GM12878 (cell line): Measurements from ENCODE around the gene SYNGR4. TPM values are rescaled to one million over a fixed set of nuclear protein-coding genes. Genes with fewer than 3 reads are reported as not detected.

ENCODE experiments used
- ATAC-seq: fragments of 200-7000 bp; cut with Tn5 transposase; 3 replicates; pipeline ENCODE4 v1.9.1; 2020; ENCODE audit warnings: mild to moderate bottlenecking, moderate library complexity
- BruUV-seq: library from RNA; stranded (reverse); fragments of 400-500 nt; replicated peaks from 2 replicates; lab custom pipeline; 2021; lab: Mats Ljungman, UMichigan
- CTCF ChIA-PET: fragments of 300-600 bp; sonication (Branson Sonifier 250); formaldehyde crosslinking; extraction: SDS; loops from one replicate; lab custom pipeline; 2021; ENCODE audit warnings: inconsistent platforms; lab: Yijun Ruan, JAX
- POLR2A ChIA-PET: fragments of 350-600 bp; formaldehyde crosslinking; extraction: SDS; loops from one replicate; lab custom pipeline; 2021; ENCODE audit warnings: inconsistent platforms; lab: Charles Lee
- RAD21 ChIA-PET: fragments of 300-600 bp; sonication (Branson Sonifier 250); formaldehyde crosslinking; loops from one replicate; lab custom pipeline; 2023; ENCODE audit warnings: antibody characterized with exemption; ENCODE audit not compliant: unreplicated experiment; lab: Charles Lee
- SMC1A ChIA-PET: fragments of 300-600 bp; sonication (Branson Sonifier 250); formaldehyde crosslinking; loops from one replicate; lab custom pipeline; 2023; ENCODE audit not compliant: unreplicated experiment, uncharacterized antibody; lab: Charles Lee
- DNase-seq: peaks from one replicate; pipeline ENCODE4 v3.0.0-alpha.2; 2011; ENCODE audit warnings: low read depth, low spot score
- FAIRE-seq: peaks from 3 replicates; lab custom pipeline; 2011; peaks lifted over from hg19 to GRCh38; lab: Jason Lieb, UNC
- H2AFZ ChIP-seq: 2 replicates; pipeline ENCODE4 v1.6.0; 2011; ENCODE audit warnings: low read depth, low read length, control low read depth; ENCODE audit not compliant: control insufficient read depth
- H3K27ac ChIP-seq: 2 replicates; pipeline ENCODE4 v1.5.1; 2011; ENCODE audit warnings: control low read depth; ENCODE audit not compliant: control insufficient read depth, insufficient read depth
- H3K27me3 ChIP-seq, 2 experiments: replicated peaks in 1 of 2; 2 replicates each; pipeline versions ENCODE4 v1.6.0 to v1.6.1; 2011; ENCODE audit warnings: low read length in 1 of 2; ENCODE audit not compliant: control insufficient read depth in 2 of 2, insufficient read depth in 2 of 2
- H3K36me3 ChIP-seq, 2 experiments: 2 replicates each; pipeline ENCODE4 v1.5.1; 2011; ENCODE audit warnings: low read length in 1 of 2; ENCODE audit not compliant: control insufficient read depth in 2 of 2, insufficient read depth in 2 of 2
- H3K4me1 ChIP-seq: 2 replicates; pipeline ENCODE4 v1.6.1; 2011; ENCODE audit warnings: mild to moderate bottlenecking, low read length, moderate library complexity, mixed read lengths; ENCODE audit not compliant: control insufficient read depth, insufficient read depth
- H3K4me2 ChIP-seq: 2 replicates; pipeline ENCODE4 v1.6.0; 2011; ENCODE audit warnings: control low read depth; ENCODE audit not compliant: control insufficient read depth, insufficient read depth
- H3K4me3 ChIP-seq: fragments of 200-600 bp; sonication (generic); 2 replicates; pipeline ENCODE4 v1.5.1; 2016
- H3K79me2 ChIP-seq: 2 replicates; pipeline ENCODE4 v1.6.0; 2011; ENCODE audit warnings: low read length; ENCODE audit not compliant: control insufficient read depth, insufficient read depth
- H3K9ac ChIP-seq: 2 replicates; pipeline ENCODE4 v1.8.0; 2011; ENCODE audit warnings: low read length, control low read depth, mixed read lengths; ENCODE audit not compliant: control insufficient read depth, insufficient read depth
- H3K9me3 ChIP-seq: replicated peaks from 3 replicates; pipeline ENCODE4 v1.5.1; 2011; ENCODE audit warnings: mild to moderate bottlenecking, low read length; ENCODE audit not compliant: control insufficient read depth, insufficient read depth
- H4K20me1 ChIP-seq: 2 replicates; pipeline ENCODE4 v1.6.0; 2011; ENCODE audit not compliant: control insufficient read depth, insufficient read depth
- CHD2 ChIP-seq: IDR thresholded peaks from 2 replicates; pipeline ENCODE4 v1.6.1; 2011; ENCODE audit warnings: low read depth, low read length, improper control_type of control experiment, borderline replicate concordance
- MYB ChIP-seq: fragments of 150-350 bp; IDR thresholded peaks from 2 replicates; pipeline ENCODE4 v1.6.1; 2014; ENCODE audit warnings: mild to moderate bottlenecking, low read depth, low read length, borderline replicate concordance
- NFYB ChIP-seq: IDR thresholded peaks from 2 replicates; pipeline ENCODE4 v1.6.1; 2011; ENCODE audit warnings: low read depth, mild to moderate bottlenecking, low read length, improper control_type of control experiment, moderate library complexity; ENCODE audit not compliant: insufficient read depth
- TBL1XR1 ChIP-seq: IDR thresholded peaks from 2 replicates; pipeline ENCODE4 v1.6.1; 2012; ENCODE audit warnings: low read depth, low read length, improper control_type of control experiment
- ZNF207 ChIP-seq: fragments of 450-650 bp; IDR thresholded peaks from 2 replicates; pipeline ENCODE4 v1.6.1; 2014; ENCODE audit warnings: antibody characterized with exemption, mild to moderate bottlenecking, borderline replicate concordance
- ZNF274 ChIP-seq: IDR thresholded peaks from one replicate; pipeline ENCODE4 v1.8.0; 2011; ENCODE audit not compliant: insufficient read length, insufficient read depth
- WGBS: methylation state at CpG from one replicate; pipeline ENCODE4 v1.1.6; 2016; ENCODE audit warnings: low lambda C conversion rate; ENCODE audit not compliant: insufficient replicate concordance, insufficient coverage; ENCODE audit errors: missing lambda C conversion rate; 5-methylcytosine and 5-hydroxymethylcytosine counted together
- in situ Hi-C: fragments of 300-500 bp; cut with MboI; formaldehyde crosslinking; loops from 9 replicates; pipeline ENCODE4 v1.14.3; 2018; ENCODE audit warnings: mixed read lengths
- intact Hi-C: fragments of 100-400 bp; cut with micrococcal nuclease; formaldehyde crosslinking; loops from one replicate; pipeline ENCODE4 v1.14.2; 2022; ENCODE audit not compliant: unreplicated experiment
- polyA plus RNA-seq, 11 experiments: library from polyadenylated mRNA; depleted of rRNA in 4 of 11; unstranded in 6 of 11; stranded (reverse) in 5 of 11; fragments of >200 nt; fragmentation: Nextera tagmentation in 4 of 11; fragmentation: Illumina TruSeq in 1 of 11; extraction: Ambion mirVana in 4 of 11; extraction: Trizol in 1 of 11; gene quantifications; 1 replicate in 1 of 11; 2 replicates in 10 of 11; pipeline versions ENCODE4 v1.2.1 to v1.2.3, GENCODE V29; 2011 to 2016; ENCODE audit warnings: inconsistent platforms in 2 of 11, missing spikeins in 2 of 11, low read depth in 1 of 11
- total RNA-seq, 4 experiments: library from RNA; depleted of rRNA in 3 of 4; stranded (reverse); fragments of >200 nt in 3 of 4; fragmentation: Illumina TruSeq in 1 of 4; extraction: Trizol in 1 of 4; gene quantifications; 2 replicates each; pipeline versions ENCODE4 v1.2.1 to v1.2.3, GENCODE V29; 2013 to 2021
- TF ChIP-seq, protein P1 (sequence below): IDR thresholded peaks from 2 replicates; pipeline ENCODE4 v1.6.1; 2011; ENCODE audit warnings: low read depth, low read length, improper control_type of control experiment, borderline replicate concordance
- TF ChIP-seq, protein P2 (sequence below): IDR thresholded peaks from 2 replicates; pipeline ENCODE4 v1.6.1; 2012; ENCODE audit warnings: low read depth, low read length, improper control_type of control experiment

Gene SYNGR4
- total and polyA plus RNA-seq, 10 of the 15 experiments (the other 5 are each of a cell fraction or from before 2014, with no cell fraction given): 0.08 to 0.72 (median 0.17) TPM; not detected in 6

DNA sequence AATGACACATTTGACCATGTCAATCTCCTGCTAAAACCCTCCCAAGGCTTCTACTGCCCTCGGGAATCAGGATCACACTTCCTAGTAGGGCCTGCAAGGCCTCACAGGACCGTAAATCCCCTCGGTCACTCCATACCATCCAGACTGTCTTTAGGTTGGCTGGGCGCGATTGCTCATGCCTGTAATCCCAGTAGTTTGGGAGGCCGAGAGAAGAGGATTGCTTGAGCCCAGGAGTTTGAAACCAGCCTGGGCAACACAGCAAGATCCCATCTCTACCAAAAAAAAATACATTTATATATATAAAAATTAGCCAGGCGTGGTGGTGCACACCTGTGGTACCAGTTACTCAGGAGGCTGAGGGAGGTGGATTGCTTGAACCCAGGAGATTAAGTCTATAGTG lies 15.4 kb upstream of the SYNGR4 start:
- Histone ChIP-seq H4K20me1 (no peaks in the 10 kb centered on the region), H3K4me2 (no peak overlapping the region), H3K4me1 (no peaks in the 10 kb centered on the region), H3K27ac (no peak overlapping the region), H3K79me2 (no peaks in the 10 kb centered on the region), H3K4me3 (no peak overlapping the region), H3K36me3 (no peaks in the 10 kb centered on the region; a peak in 1 of 4 replicates), H3K27me3 (no peaks in the 10 kb centered on the region), H3K9ac (no peak overlapping the region), H3K9me3 (no peaks in the 10 kb centered on the region), H2AFZ (no peak overlapping the region)
- CTCF ChIA-PET: interaction anchor here (1.5 kb wide), 1 partner anchor 43 kb away, joined by 5 read pairs; the partner anchor contains the start of gene KDELR1
- 87% methylated on average over 7 of the region's 7 CpGs for WGBS
- SMC1A ChIA-PET: no interaction called here
- TF ChIP-seq TBL1XR1: no peak
- no peak for TF ChIP-seq CHD2
- TF ChIP-seq ZNF207: no peak
- TF ChIP-seq, protein P1, sequence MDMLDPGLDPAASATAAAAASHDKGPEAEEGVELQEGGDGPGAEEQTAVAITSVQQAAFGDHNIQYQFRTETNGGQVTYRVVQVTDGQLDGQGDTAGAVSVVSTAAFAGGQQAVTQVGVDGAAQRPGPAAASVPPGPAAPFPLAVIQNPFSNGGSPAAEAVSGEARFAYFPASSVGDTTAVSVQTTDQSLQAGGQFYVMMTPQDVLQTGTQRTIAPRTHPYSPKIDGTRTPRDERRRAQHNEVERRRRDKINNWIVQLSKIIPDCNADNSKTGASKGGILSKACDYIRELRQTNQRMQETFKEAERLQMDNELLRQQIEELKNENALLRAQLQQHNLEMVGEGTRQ: no peak
- TF ChIP-seq ZNF274: no peak
- TF ChIP-seq MYB: no peak
- TF ChIP-seq NFYB: no peak
- TF ChIP-seq, protein P2, sequence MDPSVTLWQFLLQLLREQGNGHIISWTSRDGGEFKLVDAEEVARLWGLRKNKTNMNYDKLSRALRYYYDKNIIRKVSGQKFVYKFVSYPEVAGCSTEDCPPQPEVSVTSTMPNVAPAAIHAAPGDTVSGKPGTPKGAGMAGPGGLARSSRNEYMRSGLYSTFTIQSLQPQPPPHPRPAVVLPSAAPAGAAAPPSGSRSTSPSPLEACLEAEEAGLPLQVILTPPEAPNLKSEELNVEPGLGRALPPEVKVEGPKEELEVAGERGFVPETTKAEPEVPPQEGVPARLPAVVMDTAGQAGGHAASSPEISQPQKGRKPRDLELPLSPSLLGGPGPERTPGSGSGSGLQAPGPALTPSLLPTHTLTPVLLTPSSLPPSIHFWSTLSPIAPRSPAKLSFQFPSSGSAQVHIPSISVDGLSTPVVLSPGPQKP: no peak
- RAD21 ChIA-PET: no interaction called here
- DNase-seq (no peak), FAIRE-seq (no peak), ATAC-seq (no peak)
- intact Hi-C loops (no loop called here), in situ Hi-C loops (no loop called here)
- BruUV-seq: no TSS peak
- POLR2A ChIA-PET: no interaction called here
